GM04504 (cell line): Measurements from ENCODE around the gene C12orf60.
"Not testable (repeated sequence)": the region's sequence is repeated elsewhere in the genome, so short reads cannot be mapped to it uniquely, and the experiment has no call there.

Experiments used
- DNase-seq: peaks from one replicate; pipeline ENCODE4 v3.0.0-alpha.2; 2012; ENCODE audit warnings: low read depth

The C12orf60 gene, protein sequence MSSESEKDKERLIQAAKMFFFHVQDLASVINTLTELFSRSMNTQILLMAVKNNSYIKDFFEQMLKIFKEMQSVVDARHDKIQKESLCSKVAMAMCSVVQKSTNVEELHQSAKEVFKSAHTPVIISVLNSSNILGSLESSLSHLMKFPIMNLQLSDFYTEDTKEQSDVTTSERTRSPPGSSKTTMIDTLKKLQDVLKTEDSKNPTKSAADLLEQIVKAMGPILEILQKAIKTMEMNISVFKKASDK

DNA sequence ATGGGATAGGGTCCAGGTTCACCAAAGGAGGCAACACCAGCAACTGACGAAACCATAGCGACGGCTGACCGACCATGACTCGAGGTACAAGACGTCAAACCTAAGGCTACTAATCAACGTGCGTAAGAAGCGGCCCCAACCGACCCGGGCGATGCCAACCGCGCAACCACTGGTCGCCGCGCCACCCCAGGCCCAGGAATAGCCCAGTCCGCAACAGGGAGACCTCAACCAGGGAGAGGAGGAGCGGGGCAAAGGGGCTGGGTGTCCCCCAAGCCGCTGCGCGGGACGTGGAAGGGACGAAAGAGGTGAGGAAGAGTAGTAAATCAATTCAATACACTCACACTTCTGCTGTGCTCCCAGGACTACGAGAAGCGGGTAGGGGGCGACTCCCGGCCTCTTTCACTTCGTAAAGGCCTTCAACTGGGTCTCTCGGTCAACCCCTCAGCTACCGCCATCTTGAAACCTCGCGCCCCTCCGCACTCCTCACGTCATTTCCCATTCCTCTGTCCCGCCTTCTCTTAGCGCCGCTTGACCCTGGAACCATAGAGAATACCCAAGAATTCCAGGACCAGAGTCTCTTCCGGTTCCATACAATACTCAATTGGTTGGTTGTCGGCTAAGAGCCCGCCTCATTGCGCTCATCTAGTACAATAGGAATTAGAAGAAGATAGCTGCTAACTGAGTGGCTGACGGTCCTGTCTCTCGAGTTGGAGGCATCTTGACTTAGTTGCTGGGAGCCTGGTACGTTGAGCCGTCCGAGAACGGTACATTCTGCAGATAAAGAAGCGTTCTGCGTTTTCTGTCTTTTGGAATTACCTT, at the start of gene C12orf60, which contains the start of gene WBP11:
TSS of gene C12orf60 (plus strand) at position 660 of the 819 bp plus-strand sequence. CDS start 19,266 bp downstream, outside the sequence.
TSS of gene WBP11 (minus strand) at position 468 of the 819 bp plus-strand sequence. CDS start 2,095 bp downstream, outside the sequence.
- DNase-seq: peak; percentile 99

DNA sequence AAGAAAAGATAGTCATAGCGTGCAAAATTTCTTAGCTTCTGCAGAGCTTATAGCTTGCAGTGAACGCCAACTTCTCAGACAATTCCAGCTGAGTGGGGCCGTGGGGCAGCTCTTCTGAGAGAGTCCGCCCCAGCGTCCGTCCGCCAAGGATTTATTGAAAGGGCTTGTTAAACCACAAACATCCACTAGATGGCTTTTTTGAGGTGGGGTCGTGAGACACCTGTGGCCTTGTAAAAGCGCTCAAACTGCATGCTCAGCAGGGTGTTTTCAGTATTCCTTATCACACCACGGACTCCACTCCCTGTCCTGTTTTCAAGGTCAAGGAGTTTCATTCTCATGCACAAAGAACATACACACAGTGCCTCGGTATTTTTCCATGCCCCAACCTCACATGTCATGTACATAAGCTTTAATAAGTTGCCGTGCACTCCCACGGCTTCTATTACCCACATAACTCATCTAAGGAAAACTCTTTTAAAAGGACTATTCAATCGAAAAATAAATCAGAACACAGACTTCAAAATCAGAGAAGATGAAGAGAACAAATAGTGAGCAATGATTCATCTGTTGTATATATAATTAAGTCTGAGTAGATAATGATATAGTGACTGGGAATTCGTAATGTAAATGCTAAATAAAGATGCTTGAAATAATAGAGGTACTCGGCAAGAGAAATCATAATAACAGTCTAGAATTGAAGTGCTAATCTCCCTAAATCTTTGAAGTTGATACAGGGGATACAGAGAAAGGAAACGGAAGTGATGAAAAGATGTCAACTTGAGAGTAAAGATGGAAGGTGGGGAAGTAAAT, 46.9 kb upstream of the C12orf60 start:
- DNase-seq: no peak

- not testable (repeated sequence) for DNase-seq
These were observed 43.7 kb upstream of the C12orf60 start for GRCh38 chr12:14759711-14760280.

DNA sequence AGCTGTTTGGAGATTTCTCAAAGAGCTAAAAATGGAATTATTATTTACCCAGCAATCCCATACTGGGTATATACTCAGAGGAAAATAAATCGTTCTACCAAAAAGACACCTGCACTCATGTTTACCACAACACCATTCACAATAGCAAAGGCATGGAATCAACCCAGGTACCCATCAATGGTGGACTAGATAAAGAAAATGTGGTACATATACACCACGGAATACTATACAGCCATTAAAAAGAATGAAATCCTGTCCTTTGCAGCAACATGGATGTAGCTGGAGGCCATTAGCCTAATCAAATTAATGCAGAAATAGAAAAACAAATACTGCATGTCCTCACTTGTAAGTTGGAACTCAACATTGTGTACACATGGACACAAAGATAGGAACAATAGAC, 38.1 kb upstream of the C12orf60 start:
- DNase-seq: no peak

DNA sequence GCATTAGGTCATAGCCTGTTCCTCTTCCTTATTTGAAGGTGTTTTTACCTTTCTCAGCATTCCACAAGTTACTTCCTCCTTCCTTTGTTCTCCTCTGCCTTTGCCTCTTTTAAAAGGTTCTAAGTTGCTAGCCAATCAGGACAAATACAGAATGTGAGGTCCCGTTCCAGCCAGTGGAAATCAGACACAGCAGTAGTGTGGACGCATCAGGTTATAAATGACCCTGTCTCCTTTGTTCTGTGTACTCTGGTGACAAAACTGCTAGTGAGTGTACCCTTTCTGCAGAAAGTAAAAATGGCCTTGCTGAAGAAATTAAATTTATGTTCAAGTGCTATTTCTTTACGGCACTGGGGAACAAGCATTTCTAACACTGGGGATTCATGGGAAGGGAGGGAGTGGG, 37.5 kb upstream of the C12orf60 start:
- DNase-seq: not testable (repeated sequence)

- DNase-seq: no peak
These were observed 36.7 kb upstream of the C12orf60 start for GRCh38 chr12:14766649-14767215.

GRCh38 chr12:14767617-14768016, 35.9 kb upstream of the C12orf60 start:
- DNase-seq: no peak

DNA sequence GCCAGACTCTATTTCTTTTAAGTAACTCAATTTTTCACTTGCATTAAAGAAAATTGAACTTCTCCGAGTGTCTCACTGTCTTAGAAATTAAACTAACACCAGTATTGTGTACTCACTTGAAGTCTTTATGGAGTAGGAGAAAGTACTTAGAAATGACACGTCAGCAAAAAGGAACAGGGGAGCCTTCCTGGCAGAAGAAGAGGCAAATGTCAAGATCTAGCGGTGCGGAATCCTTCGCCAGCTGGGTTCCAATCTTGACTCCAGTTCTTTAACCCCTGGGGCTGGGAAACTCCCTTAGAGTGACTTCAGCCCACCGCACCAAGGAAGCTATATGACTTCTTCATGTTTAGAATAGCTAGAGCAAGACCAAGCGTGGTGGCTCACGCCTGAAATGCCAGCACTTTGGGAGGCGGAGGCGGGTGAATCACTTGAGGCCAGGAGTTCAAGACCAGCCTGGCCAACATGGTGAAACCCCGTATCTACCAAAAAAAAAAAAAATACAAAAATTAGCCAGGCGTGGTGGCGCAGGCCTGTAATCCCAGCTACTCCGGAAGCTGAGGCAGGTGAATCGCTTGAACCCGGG, 34.6 kb upstream of the C12orf60 start:
- DNase-seq: no peak

DNA sequence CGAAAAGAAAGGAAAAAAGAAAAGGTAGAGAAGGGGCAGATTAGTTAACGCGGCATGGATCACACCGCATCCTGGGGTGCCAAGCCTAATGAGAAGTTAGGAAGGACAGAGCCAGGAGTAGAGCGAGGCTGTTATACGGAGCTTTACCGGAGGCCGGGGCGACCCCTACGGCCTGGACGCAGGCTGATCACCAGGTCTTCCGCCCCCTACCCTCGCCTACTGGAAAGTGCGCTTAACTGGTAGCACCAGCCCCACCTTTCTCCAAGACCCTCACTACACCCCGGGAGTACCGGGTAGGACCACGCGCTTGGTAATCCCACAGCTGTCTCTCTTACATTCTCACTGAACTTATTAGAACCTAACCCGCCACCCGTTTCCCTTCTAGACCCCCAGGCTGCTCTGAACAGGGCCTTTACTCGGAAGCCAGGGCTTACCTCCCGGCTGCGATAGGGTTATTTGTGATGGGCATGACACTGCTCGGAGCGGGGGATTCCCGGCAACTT, 34.0 kb upstream of the C12orf60 start:
- DNase-seq: no peak

GRCh38 chr12:14769969-14770495, 33.4 kb upstream of the C12orf60 start:
- DNase-seq: peak; percentile 26

DNA sequence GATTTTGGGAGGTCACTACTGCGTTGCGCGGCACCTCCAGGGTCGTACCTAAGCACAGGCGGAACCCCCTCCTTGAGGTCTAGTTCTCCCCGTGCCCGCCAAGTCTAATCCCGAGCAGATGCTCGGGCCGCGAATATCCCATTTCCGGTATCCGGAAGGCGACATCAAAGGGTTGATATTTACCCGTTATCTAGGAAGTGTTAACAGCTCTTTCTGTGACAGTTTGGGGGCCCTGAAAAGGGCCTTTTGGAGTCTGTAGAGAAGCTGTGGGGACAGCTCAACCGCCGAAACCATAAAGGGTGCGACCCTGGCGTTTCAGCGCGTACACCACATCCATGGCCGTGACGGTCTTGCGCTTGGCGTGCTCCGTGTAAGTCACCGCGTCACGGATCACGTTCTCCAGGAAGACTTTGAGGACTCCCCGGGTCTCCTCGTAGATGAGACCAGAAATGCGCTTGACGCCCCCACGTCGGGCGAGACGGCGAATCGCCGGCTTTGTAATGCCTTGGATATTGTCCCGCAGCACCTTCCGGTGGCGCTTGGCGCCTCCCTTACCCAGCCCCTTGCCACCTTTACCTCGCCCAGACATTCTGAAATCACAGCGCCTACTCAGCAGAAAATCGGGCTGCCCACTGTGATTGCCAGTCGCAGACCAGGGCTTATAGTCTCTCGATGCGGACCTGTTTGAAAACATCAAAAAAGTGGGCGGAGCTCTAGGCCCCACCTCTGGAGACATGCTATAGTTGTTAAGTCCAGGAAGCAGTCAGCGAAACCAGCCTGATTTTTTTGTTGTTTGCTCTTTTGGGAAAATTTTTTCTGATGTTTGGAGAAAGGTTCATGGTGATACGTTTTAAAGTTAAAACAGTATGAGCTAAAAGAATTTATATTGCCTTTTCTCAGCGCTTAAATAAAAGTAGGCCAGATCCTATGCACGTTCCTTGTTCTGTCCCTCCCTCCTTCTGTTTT, 32.7 kb upstream of the C12orf60 start:
- DNase-seq: peak; percentile 81

DNA sequence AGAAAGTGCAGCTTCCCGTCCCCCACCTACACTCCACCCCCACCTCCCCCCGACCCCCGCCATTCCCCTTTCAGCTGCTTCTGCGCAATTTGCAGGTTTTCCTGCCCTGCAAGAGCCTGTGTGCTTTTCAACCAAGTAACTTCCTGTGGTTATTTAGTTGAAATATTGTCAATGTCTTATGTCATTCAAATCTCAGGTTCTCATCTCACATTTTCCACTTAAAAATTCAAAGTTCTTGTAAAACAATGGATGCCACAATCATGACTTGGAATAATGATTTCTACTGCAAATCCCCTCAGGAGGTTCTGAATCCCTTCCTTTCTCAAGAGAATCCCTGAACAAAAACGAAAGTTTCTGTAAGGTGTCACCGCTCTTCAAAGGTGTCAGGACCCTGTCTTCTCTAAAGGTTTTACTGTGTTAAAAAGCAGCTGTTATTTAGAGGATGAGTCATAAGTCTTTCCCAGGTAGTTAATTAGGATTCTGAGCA, 31.8 kb upstream of the C12orf60 start:
- no peak for DNase-seq

DNA sequence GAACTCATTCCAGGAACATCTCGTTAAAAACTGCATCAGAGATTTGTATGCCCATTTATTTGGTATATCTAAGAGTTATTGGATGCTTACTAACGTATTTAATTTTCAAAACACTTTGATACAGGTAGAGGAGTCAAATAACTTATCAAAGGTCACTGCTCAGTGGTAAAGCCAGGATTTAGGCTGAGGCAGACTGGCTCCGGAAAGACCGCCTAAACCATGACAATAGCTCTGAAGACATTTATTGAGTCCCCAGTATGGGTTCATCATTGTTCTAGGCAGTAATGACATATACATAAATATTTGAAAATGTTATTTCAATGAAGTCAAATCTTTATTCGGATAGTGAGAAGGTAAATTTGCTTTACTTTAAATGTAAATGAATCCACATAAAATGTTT, 30.5 kb upstream of the C12orf60 start:
- DNase-seq: no peak

GRCh38 chr12:14773685-14774073, 29.8 kb upstream of the C12orf60 start:
- no peak for DNase-seq

DNA sequence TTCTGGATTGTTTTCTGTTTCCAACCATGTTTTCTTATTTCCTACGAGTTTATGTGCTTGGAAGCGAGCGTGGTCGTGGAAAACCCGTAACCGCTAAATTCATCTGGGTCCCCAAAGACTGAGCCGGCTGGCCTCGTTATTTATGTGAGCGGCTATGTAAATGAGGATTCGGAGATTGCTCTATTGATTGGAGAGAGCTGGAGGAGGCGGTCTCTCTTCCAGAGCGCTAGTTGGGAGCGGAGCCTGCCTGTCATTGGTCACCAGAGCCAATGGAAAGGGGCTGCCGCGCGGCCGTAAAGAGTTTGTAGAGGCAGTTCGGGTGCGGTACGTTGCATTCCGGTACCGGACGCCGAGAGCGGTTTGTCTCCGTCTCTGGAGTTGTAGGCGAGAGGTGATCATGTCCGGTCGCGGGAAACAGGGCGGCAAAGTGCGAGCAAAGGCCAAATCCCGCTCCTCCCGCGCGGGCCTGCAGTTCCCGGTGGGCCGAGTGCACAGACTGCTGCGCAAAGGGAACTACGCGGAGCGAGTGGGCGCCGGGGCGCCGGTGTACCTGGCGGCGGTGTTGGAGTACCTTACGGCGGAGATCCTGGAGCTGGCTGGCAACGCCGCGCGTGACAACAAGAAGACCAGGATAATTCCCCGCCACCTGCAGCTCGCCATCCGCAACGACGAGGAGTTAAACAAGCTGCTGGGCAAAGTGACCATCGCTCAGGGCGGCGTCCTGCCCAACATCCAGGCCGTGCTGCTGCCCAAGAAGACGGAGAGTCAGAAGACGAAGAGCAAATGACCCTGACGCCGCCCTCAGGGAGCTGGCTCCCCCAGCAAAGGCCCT, 29.2 kb upstream of the C12orf60 start:
- DNase-seq: peak; percentile 92

- peak; percentile 58 for DNase-seq
These were observed 28.4 kb upstream of the C12orf60 start for GRCh38 chr12:14774906-14775635.

DNA sequence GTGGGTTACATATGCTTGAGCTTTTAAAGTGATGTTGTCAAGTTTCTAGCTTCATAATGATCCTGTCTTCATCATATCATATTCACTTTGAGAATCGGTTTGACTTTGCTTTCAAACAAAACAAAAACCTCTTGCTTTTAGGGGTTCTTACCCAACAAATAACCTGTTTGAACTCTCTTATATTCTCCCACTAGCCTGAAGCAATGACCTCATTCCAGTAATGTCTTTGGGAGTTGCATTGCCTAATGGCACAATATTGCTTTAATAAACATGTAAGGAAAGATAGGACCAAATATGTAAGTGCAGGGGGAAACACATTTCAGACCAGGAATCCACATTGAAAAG, 27.9 kb upstream of the C12orf60 start:
- no peak for DNase-seq
